Hematopoietic multipotent progenitor cell treated with erythropoietin and hydrocortisone succinate and interleukin-3 and kit ligand, for 17 days (in vitro differentiated cells): Measurements from ENCODE around the gene C3.

Source experiments
- DNase-seq: peaks from one replicate; pipeline ENCODE4 v3.0.0-alpha.2; 2015; ENCODE audit warnings: low spot score

C3 gene

DNA sequence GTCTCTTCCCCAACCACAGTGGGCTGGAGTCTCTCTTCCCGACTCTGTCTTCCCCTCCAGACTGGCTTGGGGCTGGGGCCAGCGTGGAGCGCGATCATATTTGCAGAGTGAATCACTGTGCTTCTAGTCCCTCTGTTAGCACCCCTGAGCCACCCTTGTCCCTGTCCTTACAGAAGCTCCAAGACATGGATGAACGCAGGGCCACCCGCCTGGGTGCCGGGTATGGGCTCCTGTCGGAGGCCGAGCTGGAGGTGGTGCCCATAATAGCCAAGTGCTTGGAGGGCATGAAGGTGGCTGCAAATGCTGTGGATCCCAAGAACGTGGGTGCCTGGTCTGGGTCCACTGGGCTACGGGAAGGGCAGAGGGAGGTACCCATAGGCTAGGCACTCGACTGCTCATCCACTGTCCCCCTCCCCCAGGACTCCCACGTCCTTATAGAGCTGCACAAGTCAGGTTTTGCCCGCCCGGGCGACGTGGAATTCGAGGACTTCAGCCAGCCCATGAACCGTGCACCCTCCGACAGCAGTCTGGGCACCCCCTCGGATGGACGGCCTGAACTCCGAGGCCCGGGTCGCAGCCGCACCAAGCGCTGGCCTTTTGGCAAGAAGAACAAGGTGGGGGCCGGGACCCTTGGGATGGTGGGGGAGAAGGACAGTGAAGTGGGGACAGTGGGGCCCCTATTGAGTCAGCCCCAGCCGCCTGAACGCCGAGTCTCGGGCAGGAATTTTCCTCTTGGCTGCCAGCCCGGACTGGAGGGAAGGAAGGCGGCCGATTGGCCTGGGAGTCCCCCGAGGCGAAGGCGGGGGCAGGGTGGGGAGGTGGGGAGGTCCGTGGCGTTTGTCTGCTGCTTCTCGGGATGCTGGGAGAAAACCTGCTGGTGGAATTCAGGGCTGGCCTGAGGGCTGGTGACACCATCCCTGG is 24.2 kb upstream of the C3 start:
- DNase-seq: no peak

DNA sequence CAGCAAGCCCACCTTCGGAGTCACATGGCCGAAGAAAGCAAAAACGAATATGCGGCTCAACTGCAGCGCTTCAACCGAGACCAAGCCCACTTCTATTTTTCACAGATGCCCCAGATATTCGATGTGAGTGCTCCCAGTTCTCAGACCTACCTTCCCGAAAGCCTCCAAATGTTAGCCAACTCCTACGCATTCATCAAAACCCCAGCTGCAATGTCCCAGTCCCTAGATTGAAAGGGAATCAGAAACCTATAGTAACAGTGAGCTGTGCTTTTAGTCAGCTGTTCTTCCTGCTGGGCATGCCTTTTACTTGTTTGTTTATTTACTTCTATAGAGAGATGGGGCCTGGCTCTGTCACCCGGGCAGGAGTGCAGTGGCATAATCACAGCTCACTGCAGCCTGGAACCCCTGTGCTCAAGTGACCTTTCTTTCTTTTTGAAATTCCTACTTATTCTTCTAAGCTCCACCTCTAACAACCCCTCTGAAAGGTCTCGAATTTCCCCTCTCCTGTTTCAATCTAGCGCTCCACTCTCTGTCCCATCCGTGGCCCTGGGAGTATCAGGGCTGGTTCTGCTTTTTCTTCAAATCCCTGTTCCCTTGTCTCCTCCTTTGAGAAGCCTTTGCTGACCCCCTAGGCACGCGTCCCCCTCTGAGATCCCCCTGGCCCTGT is 23.4 kb upstream of the C3 start:
- no peak for DNase-seq

DNA sequence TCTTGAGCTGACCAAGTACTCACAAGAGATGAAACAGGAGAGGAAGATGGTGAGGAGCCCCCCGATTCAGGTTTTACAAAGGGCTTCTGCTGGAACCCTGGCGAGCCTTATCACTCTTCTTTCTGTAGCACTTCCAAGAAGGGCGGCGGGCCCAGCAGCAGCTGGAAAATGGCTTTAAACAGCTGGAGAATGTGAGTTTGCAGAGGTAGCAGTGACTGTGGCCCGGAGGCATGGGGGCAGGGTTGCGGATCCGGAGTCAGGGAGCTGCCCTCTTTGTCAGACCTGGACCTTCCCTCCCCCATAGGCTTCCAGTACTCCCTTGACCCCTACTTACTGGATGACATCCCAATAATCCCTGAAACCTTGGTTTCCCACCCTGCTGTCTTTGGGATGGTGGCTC is 22.6 kb upstream of the C3 start:
- DNase-seq: no peak

DNA sequence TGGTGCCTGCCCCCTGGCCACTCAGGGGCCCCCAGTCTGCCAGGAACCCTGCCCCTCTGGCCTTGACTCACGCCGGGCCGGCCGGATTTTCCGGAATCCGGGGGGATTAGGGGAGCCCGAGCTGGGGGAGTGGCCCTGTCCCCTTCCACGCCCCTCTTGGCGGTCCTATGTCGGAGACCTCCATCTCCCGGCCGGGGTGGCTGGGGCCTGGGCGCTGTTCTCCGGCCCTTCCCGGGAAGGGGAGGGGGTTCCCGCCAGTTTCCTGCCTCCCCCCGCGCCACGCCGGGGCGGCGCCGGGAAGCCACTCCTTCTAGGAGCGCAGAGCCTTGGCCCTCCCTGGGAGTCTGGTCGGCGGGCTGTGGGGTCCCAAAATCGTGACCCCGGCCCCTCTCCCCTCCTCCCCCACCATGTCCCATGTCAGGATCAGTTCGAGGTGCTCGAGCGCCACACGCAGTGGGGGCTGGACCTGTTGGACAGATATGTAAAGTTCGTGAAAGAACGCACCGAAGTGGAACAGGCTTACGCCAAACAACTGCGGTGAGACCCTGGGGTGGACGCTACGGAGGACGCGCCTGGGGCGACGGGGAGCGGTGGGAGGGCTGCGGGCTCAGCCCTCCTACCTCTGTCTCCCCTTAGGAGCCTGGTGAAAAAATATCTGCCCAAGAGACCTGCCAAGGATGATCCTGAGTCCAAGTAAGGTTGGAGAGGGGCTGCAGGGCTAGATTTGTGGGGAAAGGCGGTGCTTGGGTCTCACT is 20.3 kb upstream of the C3 start:
- no peak for DNase-seq

DNA sequence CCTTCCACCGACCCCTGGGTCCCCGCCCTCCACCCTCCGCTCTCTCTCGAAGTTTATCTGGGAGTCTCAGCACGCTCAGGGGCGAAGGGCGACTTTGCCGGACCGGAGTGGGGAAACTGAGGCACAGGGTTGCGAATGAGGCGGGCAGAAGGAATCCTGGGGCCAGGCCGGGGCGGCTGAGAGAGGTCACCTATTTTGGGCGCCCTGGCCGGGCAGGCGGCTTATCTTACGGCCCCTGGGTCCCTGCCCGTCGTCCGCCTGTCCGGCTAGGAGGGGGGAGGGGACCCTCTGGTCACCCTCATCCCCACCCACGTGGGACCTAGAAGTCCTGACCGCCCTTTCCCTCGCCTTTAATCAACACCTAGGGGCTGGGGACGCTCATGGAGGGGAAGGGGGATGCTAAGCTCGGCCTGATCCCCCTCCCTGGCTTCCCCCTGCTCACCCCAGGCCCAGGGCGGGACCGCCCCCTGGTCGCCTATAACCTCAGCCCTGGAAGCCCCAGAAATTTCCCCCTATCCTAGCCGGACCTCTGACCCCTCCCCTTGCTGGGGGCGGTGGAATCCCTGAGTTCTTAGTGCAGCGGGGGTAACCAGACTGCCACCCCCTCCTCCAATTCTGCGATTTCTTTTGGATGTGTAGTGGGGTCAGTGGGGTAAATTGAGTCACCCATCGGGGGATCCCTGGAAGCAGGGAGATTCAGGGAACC is 19.6 kb upstream of the C3 start:
- no peak for DNase-seq

DNA sequence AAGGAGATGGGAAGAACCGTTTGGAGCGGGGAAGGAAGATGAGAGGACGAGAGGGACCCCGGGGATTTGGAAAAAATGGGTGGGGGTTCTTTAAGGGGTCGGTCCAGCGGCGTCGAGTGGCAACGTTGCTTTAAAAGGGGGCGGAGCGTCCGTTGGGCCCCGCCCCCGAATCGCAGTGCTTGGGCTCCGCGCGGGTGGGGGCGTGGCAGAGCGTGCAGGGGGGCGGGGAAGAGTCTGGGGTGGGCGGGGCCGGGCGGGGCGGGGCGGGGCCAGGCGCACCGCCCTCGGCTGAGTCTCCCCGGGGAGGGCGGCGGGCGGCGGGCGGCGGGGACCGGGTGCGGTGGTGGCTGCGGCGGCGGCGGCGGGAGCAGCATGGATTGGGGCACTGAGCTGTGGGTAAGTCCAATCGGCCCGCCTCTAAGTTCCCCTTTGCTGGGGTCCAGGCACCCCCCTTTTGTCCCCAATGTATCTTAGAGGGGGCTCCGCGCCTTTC is 19.0 kb upstream of the C3 start, which contains the start of gene TRIP10:
Gene TRIP10 (plus strand): TSS at position 291 of the 493 bp plus-strand sequence. CDS start 82 bp downstream, at position 373.
- DNase-seq: peak; percentile 92

DNA sequence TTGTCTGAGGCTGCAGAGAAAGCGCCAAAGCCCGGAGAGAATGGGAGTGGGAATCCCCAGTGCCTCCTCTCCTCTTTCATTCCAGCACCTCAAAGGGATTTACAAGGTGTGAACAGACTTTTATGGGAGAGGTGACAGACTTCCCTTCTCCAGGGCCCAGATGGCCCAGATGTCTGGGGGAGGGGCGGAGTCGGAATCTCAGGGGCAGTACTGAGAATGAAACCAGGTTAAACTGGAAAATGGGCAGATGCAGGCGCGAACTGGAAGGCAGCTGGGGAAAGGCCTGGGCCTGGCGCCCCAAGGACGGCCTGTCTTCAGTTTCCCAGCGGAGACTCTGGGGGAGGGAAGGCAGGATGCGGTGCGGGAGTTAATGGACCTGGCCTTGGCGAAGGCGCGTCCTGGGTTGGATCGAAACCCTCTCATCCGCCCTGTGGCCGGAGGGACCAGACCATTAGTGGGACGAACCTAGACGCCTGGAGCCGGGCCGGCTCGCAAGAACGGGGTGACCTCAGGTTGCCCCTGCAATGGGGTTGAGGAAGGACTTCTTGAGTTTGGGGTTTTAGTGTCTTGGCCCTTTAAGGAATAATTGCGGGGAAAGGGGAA is 18.4 kb upstream of the C3 start:
- DNase-seq: no peak

DNA sequence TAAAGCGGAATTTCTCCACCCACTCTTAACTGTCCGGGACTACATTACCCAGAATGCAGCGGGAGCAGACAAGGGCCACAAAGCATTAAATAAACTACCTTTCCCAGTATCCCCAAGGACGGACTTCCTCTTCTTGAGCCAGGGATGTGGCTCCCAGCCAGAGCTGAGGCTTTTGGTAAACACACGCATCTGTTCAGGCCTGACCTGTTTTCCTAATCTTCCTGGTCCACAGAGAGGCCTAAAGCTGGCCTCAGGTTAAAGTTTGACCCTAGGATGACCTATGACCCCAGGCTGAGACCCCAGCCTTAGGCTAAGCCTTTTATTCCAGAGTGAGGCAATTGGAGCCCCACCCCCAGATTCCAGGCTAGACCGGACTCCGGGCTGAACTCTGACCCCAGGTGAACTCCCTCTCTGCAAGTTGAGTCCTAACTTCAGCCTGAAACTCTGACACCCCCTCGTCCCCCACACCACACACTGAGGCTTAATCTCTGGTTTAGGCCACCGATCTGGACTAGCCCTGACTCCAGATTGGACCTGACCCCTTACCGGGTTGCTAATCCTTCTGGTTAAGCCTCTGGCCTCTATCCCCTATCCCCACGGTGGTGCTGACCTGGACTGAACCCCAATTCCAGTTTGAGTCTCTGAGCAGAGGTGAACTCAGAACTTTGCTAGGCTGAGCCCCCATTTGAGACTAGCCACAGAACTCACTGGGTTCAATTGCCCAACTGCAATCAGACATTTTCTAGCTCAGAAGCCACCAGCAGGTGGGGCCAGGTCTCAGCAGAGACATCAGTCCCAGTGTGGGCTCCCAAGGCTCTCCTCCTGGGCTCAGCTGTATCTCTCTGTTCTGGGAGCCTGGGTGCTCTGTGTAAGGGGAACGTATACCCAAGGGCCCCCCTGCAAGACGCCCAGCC is 17.7 kb upstream of the C3 start:
- peak; percentile 87 for DNase-seq

DNA sequence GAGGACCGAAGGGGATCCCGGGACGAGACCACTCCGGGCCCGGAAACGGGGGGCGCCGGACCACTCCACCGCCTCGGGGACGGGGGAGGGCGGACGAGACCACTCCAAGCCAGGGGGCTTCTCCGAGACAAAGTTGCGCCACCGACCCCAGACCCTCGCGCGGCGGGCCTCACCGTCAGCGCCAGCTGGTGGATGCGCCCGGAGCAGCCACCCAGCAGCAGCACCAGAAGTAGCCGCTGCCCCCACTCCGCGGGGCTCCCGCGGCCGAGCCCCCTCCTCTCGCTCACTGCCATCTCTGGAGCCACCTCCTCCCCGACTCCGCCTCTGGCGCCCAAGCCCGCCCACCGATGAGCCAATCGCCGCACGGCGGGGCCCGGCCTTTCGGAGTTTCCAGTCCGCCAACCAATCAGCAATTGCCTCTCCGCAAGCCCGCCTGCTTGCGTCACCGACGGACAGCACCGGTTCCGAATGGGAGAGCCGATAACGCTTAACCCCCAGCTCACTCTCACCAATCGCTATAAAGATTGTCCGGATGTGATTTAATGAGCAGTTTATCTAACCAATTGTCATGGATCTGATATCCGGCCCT is 16.9 kb upstream of the C3 start, which contains the start of gene GPR108:
Gene GPR108 (minus strand): TSS at position 297 of the 589 bp plus-strand sequence. CDS start 4 bp downstream, at position 293.
- peak; percentile 99 for DNase-seq

DNA sequence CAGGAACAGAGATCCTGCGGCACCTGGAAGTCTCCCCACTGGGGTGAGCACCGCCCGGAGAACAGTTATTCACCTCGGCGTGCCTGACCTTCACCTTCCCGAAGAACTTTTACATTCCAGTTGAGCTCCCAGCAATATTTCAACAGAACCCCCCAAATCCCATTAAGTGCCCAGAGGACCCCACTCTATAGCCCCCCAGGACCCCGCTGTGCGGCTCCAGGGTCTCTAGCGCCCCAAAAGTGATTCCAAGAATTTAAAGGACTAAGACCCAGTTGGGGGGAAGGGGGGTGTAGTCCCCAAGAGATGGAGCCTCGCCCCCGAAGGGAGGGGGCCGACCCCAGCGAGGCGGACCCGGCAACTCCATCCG is 16.4 kb upstream of the C3 start:
- DNase-seq: no peak

DNA sequence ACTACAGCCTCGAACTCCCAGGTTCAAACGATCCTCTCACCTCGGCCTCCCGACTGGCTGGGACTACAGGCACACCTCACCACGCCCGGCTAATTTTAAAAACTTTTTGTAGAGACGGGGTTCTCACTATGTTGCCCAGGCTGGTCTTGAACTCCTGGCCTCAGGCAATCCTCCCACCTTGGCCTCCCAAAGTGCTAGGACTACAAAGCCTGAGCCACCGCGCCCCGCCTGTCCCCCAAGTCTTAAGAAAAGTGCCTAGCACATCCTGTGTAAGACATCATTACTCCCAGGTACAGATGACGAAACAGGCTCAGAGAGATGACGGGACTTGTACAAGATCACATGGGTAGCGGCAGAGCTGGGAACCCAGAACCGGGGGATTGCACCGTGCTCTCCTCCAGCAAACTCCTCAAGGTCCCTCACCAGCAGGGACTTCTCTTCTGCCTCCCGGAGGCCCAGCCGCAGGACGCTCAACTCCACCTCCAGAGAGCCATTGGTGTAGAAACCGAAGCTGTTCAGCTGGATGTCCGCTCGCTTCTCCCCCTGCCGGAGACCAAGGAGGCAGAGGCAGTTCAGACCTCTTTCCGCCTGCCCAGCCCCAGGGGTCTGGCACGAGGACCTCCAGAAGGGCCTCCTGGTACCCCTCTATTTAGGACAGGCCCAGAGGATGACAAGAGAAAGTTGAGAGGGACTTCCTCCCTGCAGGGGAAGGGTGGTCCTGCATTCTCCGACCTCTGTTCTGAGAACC is 15.9 kb upstream of the C3 start:
- DNase-seq: peak; percentile 62

DNA sequence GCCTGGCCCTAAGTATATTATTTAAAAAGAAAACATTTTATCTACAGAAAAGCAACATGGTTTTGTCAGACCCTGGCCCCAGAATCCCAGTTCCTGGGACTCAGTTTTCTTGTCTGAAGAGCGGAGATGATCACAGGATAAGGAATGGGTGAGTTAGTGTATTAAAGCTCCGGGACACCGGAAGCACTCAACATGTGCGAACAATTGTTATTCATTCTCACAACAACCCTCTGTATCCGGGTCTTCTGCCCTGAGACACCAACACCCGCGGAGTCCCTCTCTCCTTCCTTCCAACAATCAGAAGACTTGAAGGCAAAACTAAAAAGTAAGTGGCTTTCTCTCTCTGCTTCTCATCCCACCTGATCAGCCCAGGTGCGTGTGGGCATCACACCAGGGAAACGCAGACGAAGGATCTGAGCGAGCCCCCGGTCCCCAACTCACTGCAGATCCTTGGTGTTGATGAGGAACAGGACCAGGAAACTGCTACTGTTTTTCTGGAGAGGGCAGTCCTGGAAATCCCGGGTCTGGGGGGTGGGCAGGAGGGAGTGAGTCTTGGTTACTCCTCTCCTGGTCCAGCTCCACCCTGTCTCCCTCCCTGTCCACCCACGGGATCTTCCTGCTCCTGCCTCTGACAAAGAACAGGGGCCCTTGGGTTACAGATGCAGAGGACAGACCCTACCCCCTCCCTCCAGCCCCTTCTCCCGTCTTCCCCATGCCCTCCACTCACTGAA is 14.9 kb upstream of the C3 start:
- DNase-seq: no peak

DNA sequence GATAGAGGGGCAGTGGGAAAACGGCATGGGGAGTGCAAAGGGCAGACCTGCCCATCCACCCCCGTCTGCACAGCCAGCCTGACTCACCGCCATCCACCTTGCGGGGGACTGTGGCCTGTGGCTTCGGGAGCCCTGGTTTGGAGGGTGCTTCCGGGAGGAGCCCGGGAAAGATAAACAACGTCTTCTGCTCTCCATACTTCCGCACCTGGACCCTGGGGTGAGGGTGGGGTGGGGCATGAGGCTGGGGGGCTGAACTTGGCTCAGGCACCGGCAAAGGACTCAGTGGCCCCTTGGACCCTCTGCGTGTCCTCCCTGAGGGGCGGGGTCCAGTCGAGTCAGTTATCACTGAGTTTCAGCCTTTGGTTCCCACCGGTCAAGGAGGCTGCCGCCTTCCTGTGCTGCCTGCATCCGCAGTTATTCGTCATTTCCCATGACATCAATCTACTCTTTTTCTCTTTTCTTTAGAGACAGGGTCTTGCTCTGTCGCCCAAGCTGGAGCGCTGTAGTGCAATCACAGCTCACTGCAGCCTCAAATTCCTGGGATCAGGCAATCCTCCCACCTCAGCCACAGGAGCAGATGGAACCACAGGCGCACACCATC is 13.7 kb upstream of the C3 start:
- no peak for DNase-seq

DNA sequence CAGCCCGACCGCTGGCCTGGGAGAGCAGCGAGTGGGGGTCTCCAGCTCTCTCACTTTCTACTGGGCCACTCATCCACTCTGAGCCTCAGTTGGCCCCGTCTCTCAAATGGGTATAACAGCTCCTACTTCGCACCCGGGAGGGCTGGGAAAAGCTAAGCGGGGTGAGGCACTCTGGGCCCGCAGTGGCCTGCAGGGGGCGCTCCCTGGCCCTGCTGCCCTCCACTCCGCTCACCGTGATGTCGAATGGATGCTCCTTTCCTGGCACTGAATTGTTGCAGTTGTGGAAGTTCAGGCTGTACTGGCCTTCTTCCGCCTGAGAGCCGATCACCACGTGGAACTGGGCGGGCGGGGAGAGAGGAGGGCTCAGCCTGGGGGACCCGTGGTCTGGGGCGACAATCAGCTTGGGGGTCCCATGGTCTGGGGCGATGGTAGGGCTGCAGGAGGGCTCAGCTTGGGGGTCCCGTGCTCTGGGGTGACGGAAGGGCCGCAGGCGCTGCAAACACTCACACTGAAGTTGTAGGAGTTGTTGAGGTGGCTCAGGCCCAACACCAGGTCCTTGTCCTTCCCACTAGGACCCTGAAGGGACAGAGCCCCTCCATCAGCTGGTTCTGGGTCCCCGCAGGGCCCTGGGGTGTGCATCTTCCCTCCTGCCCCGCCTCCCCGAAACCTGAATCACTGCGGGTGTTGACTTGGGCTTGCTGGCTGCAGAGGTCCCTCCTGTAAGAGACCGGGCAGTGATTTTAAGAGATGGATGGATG is 13.1 kb upstream of the C3 start:
- no peak for DNase-seq

DNA sequence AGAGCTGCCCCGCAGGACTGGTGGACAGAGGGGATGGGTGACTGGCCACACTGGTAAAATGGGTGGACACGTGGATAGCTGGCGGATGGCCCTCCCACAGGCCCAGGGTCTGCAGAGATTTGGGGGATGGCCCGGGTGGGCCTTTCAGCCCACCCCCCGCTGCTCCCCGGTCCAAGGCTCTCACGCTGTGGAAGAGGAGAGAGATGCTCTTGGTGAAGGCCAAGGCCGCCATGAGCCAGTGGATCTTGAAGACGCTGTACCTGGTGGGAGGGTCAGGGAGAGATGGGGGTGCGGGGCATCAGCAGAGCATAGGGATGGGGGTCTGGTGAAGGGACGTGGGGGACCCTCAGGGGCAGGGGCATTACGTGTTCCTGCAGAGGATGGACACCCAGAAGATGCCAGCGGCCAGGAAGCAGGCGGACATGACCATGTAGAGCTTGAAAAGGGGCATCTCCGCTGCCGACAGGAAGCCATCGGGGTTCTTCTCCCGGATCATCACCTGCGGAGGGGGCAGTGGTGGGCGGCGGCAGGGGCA is 12.4 kb upstream of the C3 start:
- no peak for DNase-seq

DNA sequence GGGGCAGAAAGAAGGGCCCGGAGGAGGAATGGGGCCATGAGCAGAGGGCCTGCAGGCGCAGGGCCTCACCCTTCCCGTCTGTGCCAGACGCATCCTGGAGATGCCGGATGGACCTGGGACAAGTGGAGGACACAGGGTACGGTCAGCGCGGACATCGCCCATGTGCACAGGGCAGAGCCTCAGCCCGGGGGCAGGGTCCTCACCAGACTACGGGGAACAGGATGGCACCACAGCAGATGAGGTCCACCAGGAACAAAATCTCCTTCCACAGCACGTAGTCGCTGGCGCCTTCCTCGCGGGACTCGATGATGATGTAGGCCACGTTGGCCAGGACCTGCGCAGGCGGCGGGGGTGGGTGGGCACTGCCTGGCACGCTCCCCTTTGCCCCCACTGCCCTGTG is 11.4 kb upstream of the C3 start:
- no peak for DNase-seq
